Pancreas (tissue), 10 donors: ENCODE measurements around the gene PI4KA. TPM values are rescaled to one million over a fixed set of nuclear protein-coding genes. Genes with fewer than 3 reads are reported as not detected.

ENCODE experiments used
- ATAC-seq, 4 donors: fragments of 200-7000 bp; cut with Tn5 transposase; one replicate each; pipeline versions ENCODE4 v1.8.0 to v1.9.1; 2020; ENCODE audit warnings: mild to moderate bottlenecking in 4 of 4, moderate library complexity in 4 of 4
- DNase-seq, 6 donors: peaks; one replicate each; pipeline ENCODE4 v3.0.0-alpha.2; 2020
- FAIRE-seq: peaks from 2 replicates; lab custom pipeline; 2012; peaks lifted over from hg19 to GRCh38; lab: Jason Lieb, UNC
- H3K27ac ChIP-seq, 4 donors: fragments of 200-600 bp; sonication (generic); 1 replicate in 3 of 4; 2 replicates in 1 of 4; pipeline versions ENCODE4 v1.5.0 to v1.8.0; 2020
- H3K27me3 ChIP-seq, 4 donors: fragments of 200-600 bp; one replicate each; pipeline ENCODE4 v1.8.0; 2021
- H3K36me3 ChIP-seq, 3 donors: fragments of 200-600 bp; sonication (generic) in 1 of 3; one replicate each; pipeline versions ENCODE4 v1.5.0 to v1.8.0; 2020 to 2021
- H3K4me1 ChIP-seq, 3 donors: fragments of 200-600 bp; one replicate each; pipeline ENCODE4 v1.8.0; 2021
- H3K4me3 ChIP-seq, 4 donors: fragments of 200-600 bp; sonication (generic) in 2 of 4; one replicate each; pipeline versions ENCODE4 v1.5.0 to v1.8.0; 2020 to 2021
- H3K9me3 ChIP-seq, 4 donors: fragments of 200-600 bp; one replicate each; pipeline ENCODE4 v1.8.0; 2021
- WGBS, 2 donors: extraction: QIAGEN DNeasy Blood & Tissue Kit; methylation state at CpG; one replicate each; pipeline ENCODE4 v1.1.7; 2013; 5-methylcytosine and 5-hydroxymethylcytosine counted together
- intact Hi-C, 3 donors: fragments of 100-400 bp; cut with DNase I; formaldehyde crosslinking; loops; one replicate each; pipeline versions ENCODE4 v1.11.1 to v1.14.2; 2022
- polyA plus RNA-seq, 2 donors: library from polyadenylated mRNA; stranded (reverse); fragments of 200-250 nt; gene quantifications; one replicate each; pipeline ENCODE4 v1.2.3, GENCODE V29; 2013
- total RNA-seq, 6 donors: library from RNA; stranded (reverse); fragmentation: NEBNext Ultra II Directional in 4 of 6; extraction: Animal tissue kit (Norgen Biotek cat#: 25700) in 4 of 6; gene quantifications; one replicate each; pipeline versions ENCODE4 v1.2.1 to v1.2.4, GENCODE V29; 2021 to 2023
- TF ChIP-seq, protein P1 (sequence below), 4 donors: fragments of 200-600 bp; sonication (generic) in 3 of 4; IDR thresholded peaks; one replicate each; pipeline versions ENCODE4 v1.5.0 to v1.8.0; 2021; ENCODE audit warnings: antibody characterized with exemption in 4 of 4
- donor health status: healthy with polysubstance abuse.
- donor health status: DM: no; HTN: no; CAD: no; lungs with moderate emphysema.
- donor health status: DM: no; HTN: no; CAD: no.
- donor health status: control.
- donor health status: control.
- donor health status: Bipolar disorder and iron deficiency.
- donor health status: DM: yes; HTN: yes; CAD: no.
- donor health status: DM: no; HTN: no; CAD: no.
- donor health status: DM: no; HTN: no; CAD: no.
- donor health status: DM: yes; HTN: yes; CAD: no.

The PI4KA gene
- total and polyA plus RNA-seq, 8 donors, result 23.6 to 46.6 (median 32.0) TPM

GRCh38 chr22:20865875-20866445 lies 7.3 kb upstream of the PI4KA start:
- TF ChIP-seq, protein P1, sequence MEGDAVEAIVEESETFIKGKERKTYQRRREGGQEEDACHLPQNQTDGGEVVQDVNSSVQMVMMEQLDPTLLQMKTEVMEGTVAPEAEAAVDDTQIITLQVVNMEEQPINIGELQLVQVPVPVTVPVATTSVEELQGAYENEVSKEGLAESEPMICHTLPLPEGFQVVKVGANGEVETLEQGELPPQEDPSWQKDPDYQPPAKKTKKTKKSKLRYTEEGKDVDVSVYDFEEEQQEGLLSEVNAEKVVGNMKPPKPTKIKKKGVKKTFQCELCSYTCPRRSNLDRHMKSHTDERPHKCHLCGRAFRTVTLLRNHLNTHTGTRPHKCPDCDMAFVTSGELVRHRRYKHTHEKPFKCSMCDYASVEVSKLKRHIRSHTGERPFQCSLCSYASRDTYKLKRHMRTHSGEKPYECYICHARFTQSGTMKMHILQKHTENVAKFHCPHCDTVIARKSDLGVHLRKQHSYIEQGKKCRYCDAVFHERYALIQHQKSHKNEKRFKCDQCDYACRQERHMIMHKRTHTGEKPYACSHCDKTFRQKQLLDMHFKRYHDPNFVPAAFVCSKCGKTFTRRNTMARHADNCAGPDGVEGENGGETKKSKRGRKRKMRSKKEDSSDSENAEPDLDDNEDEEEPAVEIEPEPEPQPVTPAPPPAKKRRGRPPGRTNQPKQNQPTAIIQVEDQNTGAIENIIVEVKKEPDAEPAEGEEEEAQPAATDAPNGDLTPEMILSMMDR (IDR thresholded peaks at IDR 0.05), result no peak
- no peak for ATAC-seq

DNA sequence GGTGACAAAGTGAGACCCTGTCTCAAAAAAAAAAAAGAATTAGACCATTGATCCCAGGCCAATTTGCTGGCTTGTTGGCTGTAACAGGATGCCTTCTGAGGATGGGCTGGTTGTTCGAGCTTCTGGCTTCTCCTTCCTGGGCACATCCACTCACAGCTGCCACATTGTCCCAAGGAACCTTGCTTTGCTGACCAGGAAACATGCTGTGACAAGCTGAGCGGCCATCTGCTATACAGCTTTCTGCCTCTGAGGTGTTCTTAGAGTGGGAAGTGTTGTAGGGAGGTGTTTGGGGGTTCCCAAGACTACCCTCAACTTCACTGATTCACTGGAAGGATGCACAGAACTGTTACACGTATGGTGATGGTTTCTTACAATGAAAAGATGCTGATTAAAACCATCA lies 6.7 kb upstream of the PI4KA start:
- WGBS, 2 donors, result 91 to 95% methylated on average over 3 of the region's 3 CpGs
- FAIRE-seq (no peak), DNase-seq (no peak), ATAC-seq (no peak)
- Histone ChIP-seq H3K36me3 (peaks cover 0 to 3% (median 0%) of the 10 kb centered on the region in 3 donors), H3K4me1 (peaks cover 0 to 7% (median 0%) of the 10 kb centered on the region in 3 donors), H3K27ac (no peak overlapping the region), H3K9me3 (no peaks in the 10 kb centered on the region), H3K4me3 (no peak overlapping the region), H3K27me3 (no peaks in the 10 kb centered on the region)
- intact Hi-C loops, result no loop called here
- TF ChIP-seq, protein P1 (IDR thresholded peaks at IDR 0.05), result no peak

More at GRCh38 chr22:20865875-20866445, 7.3 kb upstream of the PI4KA start:
- FAIRE-seq (no peak), DNase-seq (no peak)
- no peak overlapping the region for H3K27ac ChIP-seq
- peaks cover 0 to 10% (median 0%) of the 10 kb centered on the region in 3 donors for H3K36me3 ChIP-seq
- no peaks in the 10 kb centered on the region for H3K9me3 ChIP-seq
- no peaks in the 10 kb centered on the region for H3K27me3 ChIP-seq
- 80 to 85% methylated on average over 8 of the region's 8 CpGs for WGBS, 2 donors
- peaks cover 0 to 7% (median 0%) of the 10 kb centered on the region in 3 donors for H3K4me1 ChIP-seq
- intact Hi-C loops, result no loop called here
- H3K4me3 ChIP-seq, result no peak overlapping the region

GRCh38 chr22:20864186-20864908 lies 5.7 kb upstream of the PI4KA start:
- 92 to 93% methylated on average over 12 of the region's 12 CpGs for WGBS, 2 donors
- no peak for ATAC-seq
- no peaks in the 10 kb centered on the region for H3K9me3 ChIP-seq
- FAIRE-seq, result no peak
- H3K4me1 ChIP-seq, result peaks cover 0 to 12% (median 0%) of the 10 kb centered on the region in 3 donors
- TF ChIP-seq, protein P1 (IDR thresholded peaks at IDR 0.05), result no peak
- no peak overlapping the region for H3K27ac ChIP-seq
- H3K4me3 ChIP-seq, result no peak overlapping the region
- intact Hi-C loops, result no loop called here
- H3K36me3 ChIP-seq, result no peaks in the 10 kb centered on the region
- H3K27me3 ChIP-seq, result no peaks in the 10 kb centered on the region
- DNase-seq, result no peak

- Histone ChIP-seq H3K4me1 (peaks cover 0 to 12% (median 0%) of the 10 kb centered on the region in 3 donors), H3K4me3 (no peak overlapping the region), H3K27me3 (no peaks in the 10 kb centered on the region), H3K9me3 (no peaks in the 10 kb centered on the region), H3K27ac (no peak overlapping the region), H3K36me3 (no peaks in the 10 kb centered on the region)
- FAIRE-seq (no peak), ATAC-seq (no peak), DNase-seq (no peak)
- TF ChIP-seq, protein P1 (IDR thresholded peaks at IDR 0.05), result no peak
- intact Hi-C loops, result no loop called here
- WGBS, 2 donors, result 90 to 93% methylated on average over 4 of the region's 4 CpGs
These were observed 4.8 kb upstream of the PI4KA start for GRCh38 chr22:20863366-20863765.

GRCh38 chr22:20862540-20862939 lies 3.9 kb upstream of the PI4KA start:
- Histone ChIP-seq H3K27ac (no peak overlapping the region), H3K36me3 (no peaks in the 10 kb centered on the region), H3K4me3 (no peak overlapping the region), H3K9me3 (no peaks in the 10 kb centered on the region), H3K27me3 (no peaks in the 10 kb centered on the region), H3K4me1 (peaks cover 0 to 13% (median 4%) of the 10 kb centered on the region in 3 donors)
- TF ChIP-seq, protein P1 (IDR thresholded peaks at IDR 0.05), result no peak
- intact Hi-C loops, result no loop called here
- FAIRE-seq (no peak), ATAC-seq (no peak), DNase-seq (no peak)
- 96 to 98% methylated on average over 2 of the region's 2 CpGs for WGBS, 2 donors
